ENCODE measurements around the gene NANOS1. TPM values are rescaled to one million over a fixed set of nuclear protein-coding genes. Genes with fewer than 3 reads are reported as not detected.

The NANOS1 gene
- total and polyA plus RNA-seq, 2 of the 8 experiments (the other 6 are each of a cell fraction or from before 2014, with no cell fraction given): 3.1 to 3.9 TPM

GRCh38 chr10:119042169-119042568, 12.7 kb downstream of the NANOS1 start:
- peaks cover 63 to 100% (median 85%) of the 10 kb centered on the region in 4 experiments for H3K36me3 ChIP-seq (ENCODE audit: control insufficient read depth in 2 of 4, insufficient read depth in 4 of 4, low read length in 3 of 4)
- no peak for FAIRE-seq

More at GRCh38 chr10:119042169-119042568, 12.7 kb downstream of the NANOS1 start:
- Histone ChIP-seq H3K18ac (ENCODE audit: extremely low read depth, low read length) (no peak overlapping the region; the same call in 1 of the 2 replicates), H3K4me3 (ENCODE audit: extremely low read depth in 1 of 4, insufficient read depth in 2 of 4, low read depth in 3 of 4, low read length in 4 of 4) (no peak overlapping the region), H3K79me1 (ENCODE audit: low read depth, low read length) (0 out of 2 replicates have a peak, but pooled peaks cover 6% of the 10 kb centered on the region), H3K27ac (ENCODE audit: low read depth, low read length) (no peak overlapping the region), H3K23me2 (ENCODE audit: low read depth, low read length) (no peaks in the 10 kb centered on the region), H2BK15ac (ENCODE audit: low read length) (no peak overlapping the region), H4K5ac (ENCODE audit: insufficient read length, low read depth, low read length) (no peak overlapping the region), H3K9ac (replicated peaks in 1 of 4; ENCODE audit: extremely low read depth in 1 of 4, low read depth in 3 of 4, low read length in 3 of 4) (no peak overlapping the region), H3K14ac (ENCODE audit: insufficient read length) (no peak overlapping the region), H3K23ac (ENCODE audit: insufficient read length) (no peak overlapping the region), H3K79me2 (ENCODE audit: control insufficient read depth in 1 of 2, insufficient read depth in 2 of 2, low read length in 2 of 2) (peaks cover 0 to 59% of the 10 kb centered on the region in 2 experiments; a peak in 2 of 4 replicates), H2BK5ac (ENCODE audit: low read depth, low read length) (no peak overlapping the region), H4K8ac (ENCODE audit: extremely low read depth, insufficient read depth, low read length) (no peak overlapping the region), H3K4me1 (replicated peaks in 1 of 4; ENCODE audit: control insufficient read depth in 3 of 4, insufficient read depth in 4 of 4, low read length in 3 of 4) (no peaks in the 10 kb centered on the region), H3K56ac (replicated peaks; ENCODE audit: insufficient read length, low read depth, low read length) (no peak overlapping the region), H3K9me3 (ENCODE audit: insufficient read depth in 2 of 2, low read depth in 1 of 2, low read length in 1 of 2) (no peaks in the 10 kb centered on the region), H4K20me1 (replicated peaks in 1 of 2; ENCODE audit: control insufficient read depth in 1 of 2, insufficient read depth in 2 of 2, low read length in 2 of 2) (peaks cover 16 to 18% of the 10 kb centered on the region in 2 experiments), H2AFZ (ENCODE audit: low read length) (no peak overlapping the region), H2BK20ac (ENCODE audit: low read length) (no peak overlapping the region), H4K91ac (replicated peaks; ENCODE audit: insufficient read length, low read length) (no peak overlapping the region), H2BK120ac (replicated peaks; ENCODE audit: low read depth, low read length) (no peak overlapping the region), H2AK5ac (ENCODE audit: low read depth, low read length) (no peak overlapping the region), H3K27me3 (replicated peaks in 1 of 4; ENCODE audit: control insufficient read depth in 3 of 4, extremely low read depth in 1 of 4, insufficient read depth in 3 of 4, low read length in 3 of 4) (no peaks in the 10 kb centered on the region), H3K4me2 (ENCODE audit: insufficient read depth in 1 of 2, low read depth in 2 of 2, low read length in 2 of 2) (no peak overlapping the region), H2BK12ac (ENCODE audit: low read depth, low read length) (no peak overlapping the region), H3K4ac (replicated peaks; ENCODE audit: insufficient read length, low read depth, low read length) (no peak overlapping the region)
- DNase-seq (ENCODE audit: low read depth in 1 of 2, low spot score in 2 of 2): no peak
- ChIA-PET CTCF (ENCODE audit: partially characterized antibody) (no interaction called here), POLR2A (ENCODE audit: partially characterized antibody) (no interaction called here)
- TF ChIP-seq POLR2AphosphoS5 (IDR thresholded peaks at IDR 0.05; ENCODE audit: low read depth, low read length) (peak; percentile 24; the same call in 1 of the 2 replicates), GTF2F1 (IDR thresholded peaks at IDR 0.05; ENCODE audit: borderline replicate concordance, low read depth, low read length) (no peak)
- WGBS, 2 experiments (ENCODE audit: extremely low coverage in 1 of 2, insufficient coverage in 1 of 2, insufficient read length in 1 of 2, insufficient replicate concordance in 2 of 2, low coverage in 1 of 2, low lambda C conversion rate in 2 of 2, missing lambda C conversion rate in 1 of 2): 91% methylated on average over 23 of the region's 26 CpGs; no CpG with 5 or more reads in 1 of the 2 experiments
